ENCODE measurements around the gene TMPRSS9.

- no peak for TF ChIP-seq CTCF (conservative IDR thresholded peaks at IDR 0.05; ENCODE audit: low read length)
- no peak for TF ChIP-seq EZH2phosphoT487 (IDR thresholded peaks at IDR 0.05; ENCODE audit: borderline replicate concordance)
Measured at GRCh38 chr19:2423071-2423914, 63.2 kb downstream of the TMPRSS9 start.
